HepG2 (cell line): ENCODE measurements around the gene CHTF8. TPM values are rescaled to one million over a fixed set of nuclear protein-coding genes. Genes with fewer than 3 reads are reported as not detected.
A peak's percentile ranks its signal among the peaks of the same experiment; 100 is the strongest.

Experiments
- ATAC-seq: fragments of 200-7000 bp; cut with Tn5 transposase; 3 replicates; pipeline ENCODE4 v1.9.1; 2020; ENCODE audit warnings: mild to moderate bottlenecking, moderate library complexity
- BruUV-seq: library from RNA; stranded (reverse); fragments of 400-500 nt; replicated peaks from 2 replicates; lab custom pipeline; 2021; lab: Mats Ljungman, UMichigan
- CTCF ChIA-PET: fragments of 300-600 bp; formaldehyde crosslinking; extraction: SDS; loops from one replicate; lab custom pipeline; 2021; ENCODE audit warnings: low total read pairs, inconsistent platforms, low intra/inter-chr PET ratio; lab: Yijun Ruan, JAX
- POLR2A ChIA-PET: fragments of 350-600 bp; sonication (Branson Sonifier 250); formaldehyde crosslinking; loops from one replicate; lab custom pipeline; 2020; ENCODE audit warnings: antibody characterized with exemption, inconsistent platforms; lab: Yijun Ruan, JAX
- DNase-seq: peaks from one replicate; pipeline ENCODE4 v3.0.0-alpha.2; 2015; ENCODE audit warnings: low spot score
- FAIRE-seq: peaks from 3 replicates; lab custom pipeline; 2011; peaks lifted over from hg19 to GRCh38; lab: Jason Lieb, UNC
- H2AFZ ChIP-seq: one replicate; pipeline ENCODE4 v1.6.1; 2011; ENCODE audit warnings: low read length, inconsistent platforms
- H3K27ac ChIP-seq: fragments of 300-600 bp; 3 replicates; pipeline ENCODE4 v1.8.0; 2011; ENCODE audit warnings: mixed run types, mild to moderate bottlenecking, mixed read lengths, low read length, inconsistent platforms; ENCODE audit not compliant: insufficient read depth; ENCODE audit errors: extremely low read length
- H3K27me3 ChIP-seq, 2 experiments: fragments of 200-600 bp in 1 of 2; 2 replicates in 1 of 2; 3 replicates in 1 of 2; pipeline versions ENCODE4 v1.6.0 to v1.8.0; 2011; ENCODE audit warnings: low read length in 2 of 2, mild to moderate bottlenecking in 2 of 2, moderate library complexity in 2 of 2, inconsistent platforms in 1 of 2; ENCODE audit not compliant: insufficient read depth in 2 of 2, control insufficient read depth in 1 of 2
- H3K36me3 ChIP-seq, 2 experiments: fragments of 200-600 bp in 1 of 2; replicated peaks in 1 of 2; 2 replicates in 1 of 2; 3 replicates in 1 of 2; pipeline versions ENCODE4 v1.5.1 to v1.8.0; 2011; ENCODE audit warnings: low read length in 2 of 2, inconsistent platforms in 1 of 2; ENCODE audit not compliant: insufficient read depth in 2 of 2, control insufficient read depth in 1 of 2
- H3K4me1 ChIP-seq: 2 replicates; pipeline ENCODE4 v1.5.1; 2012; ENCODE audit warnings: low read length, inconsistent platforms; ENCODE audit not compliant: insufficient read depth
- H3K4me2 ChIP-seq: 2 replicates; pipeline ENCODE4 v1.6.0; 2011; ENCODE audit warnings: low read depth, low read length, inconsistent platforms
- H3K4me3 ChIP-seq, 3 experiments: fragments of 200-600 bp in 1 of 3; sonication (generic), shearing (Covaris generic) in 1 of 3; replicated peaks in 1 of 3; 2 replicates each; pipeline ENCODE4 v1.5.1; 2011 to 2016; ENCODE audit warnings: low read length in 3 of 3, inconsistent platforms in 2 of 3, low read depth in 2 of 3, mild to moderate bottlenecking in 2 of 3, control low read depth in 1 of 3, mixed read lengths in 1 of 3; ENCODE audit not compliant: insufficient read depth in 1 of 3
- H3K79me2 ChIP-seq: one replicate; pipeline ENCODE4 v1.6.1; 2011; ENCODE audit warnings: low read length, inconsistent platforms; ENCODE audit not compliant: insufficient read depth
- H3K9ac ChIP-seq: 2 replicates; pipeline ENCODE4 v1.6.0; 2011; ENCODE audit warnings: mild to moderate bottlenecking, low read depth, low read length, inconsistent platforms; ENCODE audit not compliant: insufficient read depth
- H3K9me3 ChIP-seq: 2 replicates; pipeline ENCODE4 v1.5.1; 2012; ENCODE audit warnings: mild to moderate bottlenecking, low read length
- H4K20me1 ChIP-seq: 2 replicates; pipeline ENCODE4 v1.6.0; 2011; ENCODE audit warnings: inconsistent platforms, mild to moderate bottlenecking, low read length, moderate library complexity; ENCODE audit not compliant: insufficient read depth
- ELF1 ChIP-seq: sonication (generic); formaldehyde crosslinking; IDR thresholded peaks from 2 replicates; pipeline ENCODE4 v1.4.0; 2020; ENCODE audit warnings: missing genetic modification reagents
- GATAD1 ChIP-seq: IDR thresholded peaks from 2 replicates; pipeline ENCODE4 v1.6.1; 2016; ENCODE audit warnings: missing genetic modification reagents, missing compliant biosample characterization
- GATAD2A ChIP-seq: IDR thresholded peaks from 2 replicates; pipeline ENCODE4 v1.6.1; 2016
- HNRNPH1 ChIP-seq: fragments of 200-400 bp; formaldehyde crosslinking; optimal IDR thresholded peaks from 2 replicates; pipeline ENCODE3; 2017; ENCODE audit warnings: mild to moderate bottlenecking, low read depth, low read length
- HNRNPK ChIP-seq: fragments of 200-400 bp; formaldehyde crosslinking; IDR thresholded peaks from 2 replicates; pipeline ENCODE4 v1.6.1; 2018; ENCODE audit warnings: low read length, low read depth, moderate library complexity, mild to moderate bottlenecking; ENCODE audit not compliant: poor library complexity, severe bottlenecking
- MYC ChIP-seq: sonication (generic); formaldehyde crosslinking; IDR thresholded peaks from 2 replicates; pipeline ENCODE4 v1.9.0; 2021; ENCODE audit warnings: missing genetic modification reagents, borderline replicate concordance
- MZF1 ChIP-seq: sonication (generic); formaldehyde crosslinking; IDR thresholded peaks from 2 replicates; pipeline ENCODE4 v1.8.1; 2023; ENCODE audit warnings: mild to moderate bottlenecking, missing genetic modification reagents, borderline replicate concordance
- TBX3 ChIP-seq: fragments of 450-650 bp; IDR thresholded peaks from 2 replicates; pipeline ENCODE4 v1.6.1; 2017; ENCODE audit warnings: antibody characterized with exemption, mild to moderate bottlenecking, inconsistent platforms, borderline replicate concordance
- ZNF33A ChIP-seq: sonication (generic); formaldehyde crosslinking; IDR thresholded peaks from 2 replicates; pipeline ENCODE4 v1.5.1; 2020; ENCODE audit warnings: missing genetic modification reagents, mild to moderate bottlenecking, moderate library complexity, borderline replicate concordance
- ZNF83 ChIP-seq: sonication (generic); formaldehyde crosslinking; IDR thresholded peaks from 2 replicates; pipeline ENCODE4 v1.4.0; 2020; ENCODE audit warnings: missing genetic modification reagents, mild to moderate bottlenecking, borderline replicate concordance
- WGBS: methylation state at CpG from one replicate; pipeline ENCODE4 v1.1.6; 2017; ENCODE audit warnings: low lambda C conversion rate; 5-methylcytosine and 5-hydroxymethylcytosine counted together
- in situ Hi-C: cut with HindIII; loops from 2 replicates; pipeline ENCODE4 v1.10.0; 2017; ENCODE audit warnings: low pct_unique_long_range_greater_than_20kb; ENCODE audit not compliant: extremely low pct_ligation_motif_present
- intact Hi-C: fragments of 100-400 bp; cut with micrococcal nuclease; formaldehyde crosslinking; loops from one replicate; pipeline ENCODE4 v1.10.0; 2022; ENCODE audit not compliant: unreplicated experiment
- polyA plus RNA-seq, 8 experiments: library from polyadenylated mRNA; depleted of rRNA in 3 of 8; stranded (reverse) in 7 of 8; unstranded in 1 of 8; fragments of >200 nt; fragmentation: Illumina TruSeq in 4 of 8; extraction: Trizol in 4 of 8; gene quantifications; 2 replicates each; pipeline versions ENCODE4 v1.2.1 to v1.2.3, GENCODE V29; 2011 to 2016; ENCODE audit warnings: low read depth in 4 of 8, missing spikeins in 1 of 8, mixed read lengths in 1 of 8; ENCODE audit not compliant: insufficient read depth in 1 of 8
- total RNA-seq, 5 experiments: library from RNA; depleted of rRNA; stranded (reverse); fragments of >200 nt; fragmentation: Illumina TruSeq; extraction: Trizol; gene quantifications; 2 replicates each; pipeline ENCODE4 v1.2.3, GENCODE V29; 2016; ENCODE audit warnings: low read depth in 1 of 5
- TF ChIP-seq, protein P1 (sequence below): IDR thresholded peaks from 2 replicates; pipeline ENCODE4 v1.6.1; 2016; ENCODE audit warnings: low read depth
- TF ChIP-seq, protein P2 (sequence below): sonication (generic); formaldehyde crosslinking; IDR thresholded peaks from 2 replicates; pipeline ENCODE4 v1.9.0; 2021; ENCODE audit warnings: missing genetic modification reagents, mild to moderate bottlenecking, borderline replicate concordance
- TF ChIP-seq, protein P3 (sequence below): sonication (generic); formaldehyde crosslinking; IDR thresholded peaks from 2 replicates; pipeline ENCODE4 v1.8.0; 2023; ENCODE audit warnings: mild to moderate bottlenecking, missing genetic modification reagents

The CHTF8 gene
- total and polyA plus RNA-seq, 2 of the 13 experiments (the other 11 are each of a cell fraction or from before 2014, with no cell fraction given): 37.2 to 67.5 TPM

DNA sequence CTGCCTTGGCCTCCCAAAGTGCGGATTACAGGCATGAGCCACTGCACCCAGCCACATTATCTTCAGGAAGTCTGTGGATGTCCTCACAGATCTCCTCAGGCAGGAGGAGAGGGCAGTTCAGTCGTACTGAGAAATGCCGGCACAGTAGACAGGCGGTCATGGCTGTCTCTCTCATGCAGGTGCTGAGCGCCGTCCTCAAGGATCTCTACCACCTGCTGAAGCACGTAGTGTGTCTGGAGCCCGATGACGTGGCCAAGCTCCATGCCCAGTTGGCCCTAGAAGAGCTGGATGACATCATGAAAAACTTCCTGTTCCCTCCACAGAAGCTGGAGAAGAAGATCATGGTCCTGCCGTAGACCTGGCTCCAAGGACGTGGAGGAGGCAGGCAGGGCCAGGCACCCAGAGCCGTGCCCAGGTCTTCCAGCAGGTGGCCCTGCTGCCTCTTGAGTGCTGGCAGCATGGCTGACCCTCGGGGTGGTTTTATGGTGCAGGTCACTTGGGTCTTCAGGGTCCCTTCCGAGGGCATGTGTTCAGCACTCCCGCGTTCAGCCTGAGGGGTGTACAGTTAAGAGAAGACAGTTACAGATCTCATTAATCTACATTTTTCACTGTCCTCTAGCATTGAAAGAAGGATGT, 49.0 kb downstream of the CHTF8 start (continued):
- TF ChIP-seq, protein P1, sequence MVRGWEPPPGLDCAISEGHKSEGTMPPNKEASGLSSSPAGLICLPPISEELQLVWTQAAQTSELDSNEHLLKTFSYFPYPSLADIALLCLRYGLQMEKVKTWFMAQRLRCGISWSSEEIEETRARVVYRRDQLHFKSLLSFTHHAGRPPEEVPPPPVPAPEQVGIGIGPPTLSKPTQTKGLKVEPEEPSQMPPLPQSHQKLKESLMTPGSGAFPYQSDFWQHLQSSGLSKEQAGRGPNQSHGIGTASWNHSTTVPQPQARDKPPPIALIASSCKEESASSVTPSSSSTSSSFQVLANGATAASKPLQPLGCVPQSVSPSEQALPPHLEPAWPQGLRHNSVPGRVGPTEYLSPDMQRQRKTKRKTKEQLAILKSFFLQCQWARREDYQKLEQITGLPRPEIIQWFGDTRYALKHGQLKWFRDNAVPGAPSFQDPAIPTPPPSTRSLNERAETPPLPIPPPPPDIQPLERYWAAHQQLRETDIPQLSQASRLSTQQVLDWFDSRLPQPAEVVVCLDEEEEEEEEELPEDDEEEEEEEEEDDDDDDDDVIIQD (CRISPR knock-in tag): no peak
- no peak for TF ChIP-seq ZNF33A (CRISPR knock-in tag)

GRCh38 chr16:69079697-69080096, 52.7 kb downstream of the CHTF8 start:
- intact Hi-C loops (no loop called here), in situ Hi-C loops (no loop called here)
- Histone ChIP-seq H3K27ac (no peak overlapping the region), H3K79me2 (no peaks in the 10 kb centered on the region), H3K36me3 (no peaks in the 10 kb centered on the region; a peak in 1 of 5 replicates), H3K4me2 (no peak overlapping the region), H3K4me1 (peaks cover 12% of the 10 kb centered on the region), H3K9me3 (no peaks in the 10 kb centered on the region), H3K9ac (no peak overlapping the region), H3K4me3 (no peak overlapping the region), H2AFZ (no peak overlapping the region), H4K20me1 (no peaks in the 10 kb centered on the region), H3K27me3 (no peaks in the 10 kb centered on the region)
- ChIA-PET POLR2A (no interaction called here), CTCF (no interaction called here)
- TF ChIP-seq ELF1 (CRISPR knock-in tag): no peak
- DNase-seq (no peak), ATAC-seq (no peak), FAIRE-seq (no peak)
- 95% methylated on average over 2 of the region's 2 CpGs for WGBS
- BruUV-seq: no TSS peak

DNA sequence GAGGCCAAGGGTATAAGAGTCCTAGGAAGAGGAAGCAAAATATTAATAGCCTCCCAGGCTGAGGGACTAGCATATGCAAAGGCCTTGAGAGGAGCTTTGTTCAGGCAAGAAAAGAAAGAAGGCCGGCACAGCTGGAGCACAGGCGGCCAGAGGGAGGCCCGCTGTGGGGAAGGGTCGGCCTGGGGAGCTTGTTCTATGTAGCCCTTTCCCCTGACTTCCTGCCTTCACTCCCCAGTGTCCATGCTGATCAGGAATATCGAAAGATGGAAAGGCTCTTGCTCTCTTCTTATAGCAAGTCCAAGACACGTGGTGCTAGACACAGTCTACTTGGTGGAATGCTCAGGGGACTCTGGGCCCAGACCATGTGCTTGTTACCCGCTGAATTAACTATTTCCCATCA, 54.3 kb downstream of the CHTF8 start:
- 89% methylated on average over 7 of the region's 7 CpGs for WGBS
- intact Hi-C loops: no loop called here
- no peak for TF ChIP-seq HNRNPH1
- 0 out of 2 replicates have a peak, but pooled peaks have one; percentile 8 for TF ChIP-seq GATAD2A (CRISPR knock-in tag)
- no peak for TF ChIP-seq MYC
- TF ChIP-seq ZNF83 (CRISPR knock-in tag): no peak
- TF ChIP-seq, protein P2, sequence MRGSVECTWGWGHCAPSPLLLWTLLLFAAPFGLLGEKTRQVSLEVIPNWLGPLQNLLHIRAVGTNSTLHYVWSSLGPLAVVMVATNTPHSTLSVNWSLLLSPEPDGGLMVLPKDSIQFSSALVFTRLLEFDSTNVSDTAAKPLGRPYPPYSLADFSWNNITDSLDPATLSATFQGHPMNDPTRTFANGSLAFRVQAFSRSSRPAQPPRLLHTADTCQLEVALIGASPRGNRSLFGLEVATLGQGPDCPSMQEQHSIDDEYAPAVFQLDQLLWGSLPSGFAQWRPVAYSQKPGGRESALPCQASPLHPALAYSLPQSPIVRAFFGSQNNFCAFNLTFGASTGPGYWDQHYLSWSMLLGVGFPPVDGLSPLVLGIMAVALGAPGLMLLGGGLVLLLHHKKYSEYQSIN: no peak
- TF ChIP-seq MZF1 (CRISPR knock-in tag): no peak
- TF ChIP-seq HNRNPK: no peak
- no peak for TF ChIP-seq GATAD1 (CRISPR knock-in tag)
- TF ChIP-seq TBX3: no peak
- TF ChIP-seq, protein P3, sequence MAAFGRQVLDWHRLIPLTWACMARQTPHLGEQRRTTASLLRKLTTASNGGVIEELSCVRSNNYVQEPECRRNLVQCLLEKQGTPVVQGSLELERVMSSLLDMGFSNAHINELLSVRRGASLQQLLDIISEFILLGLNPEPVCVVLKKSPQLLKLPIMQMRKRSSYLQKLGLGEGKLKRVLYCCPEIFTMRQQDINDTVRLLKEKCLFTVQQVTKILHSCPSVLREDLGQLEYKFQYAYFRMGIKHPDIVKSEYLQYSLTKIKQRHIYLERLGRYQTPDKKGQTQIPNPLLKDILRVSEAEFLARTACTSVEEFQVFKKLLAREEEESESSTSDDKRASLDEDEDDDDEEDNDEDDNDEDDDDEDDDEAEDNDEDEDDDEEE: 0 out of 2 replicates have a peak, but pooled peaks have one; percentile 32

More for the DNA sequence above, 54.3 kb downstream of the CHTF8 start:
- CTCF ChIA-PET: no interaction called here
- no peak overlapping the region for H3K27ac ChIP-seq
- BruUV-seq: no TSS peak
- no peaks in the 10 kb centered on the region for H3K79me2 ChIP-seq
- no peaks in the 10 kb centered on the region for H3K27me3 ChIP-seq
- POLR2A ChIA-PET: no interaction called here
- ATAC-seq (no peak), DNase-seq (no peak), FAIRE-seq (no peak)
- no peaks in the 10 kb centered on the region for H4K20me1 ChIP-seq
- H3K4me1 ChIP-seq: peaks cover 16% of the 10 kb centered on the region
- no peak overlapping the region for H3K4me2 ChIP-seq
- no peaks in the 10 kb centered on the region for H3K9me3 ChIP-seq
- no peak overlapping the region for H2AFZ ChIP-seq
- in situ Hi-C loops: no loop called here
- no peak overlapping the region for H3K4me3 ChIP-seq
- H3K36me3 ChIP-seq: no peaks in the 10 kb centered on the region
- H3K9ac ChIP-seq: no peak overlapping the region
